Psoas muscle (tissue), 8 donors: ENCODE measurements around the gene LNPEP. TPM values are rescaled to one million over a fixed set of nuclear protein-coding genes. Genes with fewer than 3 reads are reported as not detected.

Experiments used
- ATAC-seq, 4 donors: fragments of 200-7000 bp; cut with Tn5 transposase; one replicate each; pipeline ENCODE4 v1.9.1; 2020; ENCODE audit warnings: moderate library complexity in 3 of 4, mild to moderate bottlenecking in 2 of 4
- DNase-seq, 2 donors: peaks; one replicate each; pipeline ENCODE4 v3.0.0-alpha.2; 2020
- H3K27ac ChIP-seq: fragments of 200-600 bp; one replicate; pipeline ENCODE4 v1.8.0; 2022
- H3K27me3 ChIP-seq, 3 donors: fragments of 200-600 bp in 1 of 3; one replicate each; pipeline versions ENCODE4 v1.6.1 to v1.8.0; 2013 to 2022; ENCODE audit warnings: low read length in 2 of 3, mild to moderate bottlenecking in 2 of 3, moderate library complexity in 1 of 3; ENCODE audit not compliant: insufficient read depth in 3 of 3
- H3K36me3 ChIP-seq, 2 donors: fragments of 200-600 bp in 1 of 2; one replicate each; pipeline versions ENCODE4 v1.6.1 to v1.8.0; 2013 to 2022; ENCODE audit warnings: low read depth in 1 of 2, mild to moderate bottlenecking in 1 of 2, moderate library complexity in 1 of 2; ENCODE audit not compliant: insufficient read depth in 1 of 2
- H3K4me1 ChIP-seq: fragments of 200-600 bp; one replicate; pipeline ENCODE4 v1.8.0; 2022
- H3K4me3 ChIP-seq: fragments of 200-600 bp; one replicate; pipeline ENCODE4 v1.8.0; 2022; ENCODE audit warnings: mild to moderate bottlenecking
- H3K9me3 ChIP-seq: fragments of 200-600 bp; one replicate; pipeline ENCODE4 v1.8.0; 2022
- WGBS, 3 donors: extraction: QIAGEN DNeasy Blood & Tissue Kit; methylation state at CpG; one replicate each; pipeline versions ENCODE4 v1.1.6 to v1.1.7; 2013; 5-methylcytosine and 5-hydroxymethylcytosine counted together
- intact Hi-C, 2 donors: fragments of 100-400 bp; cut with DNase I; formaldehyde crosslinking; loops; one replicate each; pipeline versions ENCODE4 v1.11.0 to v1.14.2; 2022
- polyA plus RNA-seq, 3 donors: library from polyadenylated mRNA; stranded (reverse); fragments of 200-250 nt; gene quantifications; one replicate each; pipeline ENCODE4 v1.2.3, GENCODE V29; 2013
- total RNA-seq, 4 donors: library from RNA; stranded (reverse); fragmentation: NEBNext Ultra II Directional in 2 of 4; extraction: Animal tissue kit (Norgen Biotek cat#: 25700) in 2 of 4; gene quantifications; one replicate each; pipeline versions ENCODE4 v1.2.1 to v1.2.4, GENCODE V29; 2021 to 2023
- TF ChIP-seq, protein P1 (sequence below): fragments of 200-600 bp; IDR thresholded peaks from one replicate; pipeline ENCODE4 v1.8.0; 2022; ENCODE audit warnings: antibody characterized with exemption
- donor health status: healthy with polysubstance abuse.
- donor health status: DM: no; HTN: no; CAD: no; lungs with moderate emphysema.
- donor health status: Bipolar disorder and iron deficiency.
- donor health status: healthy.
- donor health status: DM: yes; HTN: yes; CAD: no.
- donor health status: DM: no; HTN: no; CAD: no.
- donor health status: DM: no; HTN: no; CAD: no.
- donor health status: DM: yes; HTN: yes; CAD: no.

Gene LNPEP
- total and polyA plus RNA-seq, 7 donors = 4.1 to 62.8 (median 30.4) TPM

- peak in 2 of 4 donors; percentile 28 to 32 for ATAC-seq
- H3K27ac ChIP-seq = peak overlapping the region; percentile 25
Observed at GRCh38 chr5:96969366-96969765, 33.5 kb downstream of the LNPEP start.

DNA sequence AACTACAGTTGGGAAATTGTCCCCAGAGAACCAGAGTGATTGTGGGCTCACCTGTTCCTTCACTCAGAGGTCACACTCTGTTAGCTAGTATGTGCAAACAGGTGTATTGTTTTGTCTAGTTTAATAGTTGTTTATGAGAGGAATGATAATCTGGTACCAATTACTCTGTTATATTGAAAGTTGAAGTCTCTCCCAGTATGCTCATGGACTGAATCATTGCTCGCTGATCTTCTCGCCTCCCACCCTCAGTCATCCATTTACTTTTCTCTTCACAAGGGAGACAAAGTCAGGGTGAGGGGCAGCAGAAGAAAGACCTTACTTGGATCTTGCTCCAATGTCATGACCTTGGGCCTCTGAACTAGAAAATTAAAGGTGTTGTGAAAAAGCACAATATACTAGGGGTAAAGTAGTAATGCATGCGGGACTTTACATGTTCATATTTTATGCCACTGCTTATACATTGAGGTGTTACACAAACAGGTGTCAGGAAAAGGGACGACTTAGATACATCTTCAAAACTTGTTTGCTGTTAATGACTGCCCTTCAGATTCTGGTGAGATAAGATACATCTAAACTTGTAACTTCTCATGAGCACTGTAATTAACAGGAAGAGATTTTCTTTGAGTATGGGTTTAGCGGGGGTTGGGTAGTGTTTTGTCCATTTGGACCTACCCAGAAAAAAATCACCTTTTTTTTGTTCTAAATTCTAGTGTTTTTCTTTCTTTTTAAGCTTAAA lies 36.9 kb downstream of the LNPEP start:
- WGBS, 3 donors = 90 to 94% (median 93%) methylated on average over 5 of the region's 5 CpGs
- Histone ChIP-seq H3K27me3 (no peaks in the 10 kb centered on the region), H3K27ac (no peak overlapping the region), H3K4me1 (peaks cover 88% of the 10 kb centered on the region), H3K4me3 (no peak overlapping the region), H3K36me3 (no peaks in the 10 kb centered on the region), H3K9me3 (no peaks in the 10 kb centered on the region)
- TF ChIP-seq, protein P1, sequence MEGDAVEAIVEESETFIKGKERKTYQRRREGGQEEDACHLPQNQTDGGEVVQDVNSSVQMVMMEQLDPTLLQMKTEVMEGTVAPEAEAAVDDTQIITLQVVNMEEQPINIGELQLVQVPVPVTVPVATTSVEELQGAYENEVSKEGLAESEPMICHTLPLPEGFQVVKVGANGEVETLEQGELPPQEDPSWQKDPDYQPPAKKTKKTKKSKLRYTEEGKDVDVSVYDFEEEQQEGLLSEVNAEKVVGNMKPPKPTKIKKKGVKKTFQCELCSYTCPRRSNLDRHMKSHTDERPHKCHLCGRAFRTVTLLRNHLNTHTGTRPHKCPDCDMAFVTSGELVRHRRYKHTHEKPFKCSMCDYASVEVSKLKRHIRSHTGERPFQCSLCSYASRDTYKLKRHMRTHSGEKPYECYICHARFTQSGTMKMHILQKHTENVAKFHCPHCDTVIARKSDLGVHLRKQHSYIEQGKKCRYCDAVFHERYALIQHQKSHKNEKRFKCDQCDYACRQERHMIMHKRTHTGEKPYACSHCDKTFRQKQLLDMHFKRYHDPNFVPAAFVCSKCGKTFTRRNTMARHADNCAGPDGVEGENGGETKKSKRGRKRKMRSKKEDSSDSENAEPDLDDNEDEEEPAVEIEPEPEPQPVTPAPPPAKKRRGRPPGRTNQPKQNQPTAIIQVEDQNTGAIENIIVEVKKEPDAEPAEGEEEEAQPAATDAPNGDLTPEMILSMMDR = no peak
- ATAC-seq (peak in 1 of 4 donors; percentile 20), DNase-seq (no peak)
- intact Hi-C loops = no loop called here

More at GRCh38 chr5:96969366-96969765, 33.5 kb downstream of the LNPEP start:
- Histone ChIP-seq H3K36me3 (no peaks in the 10 kb centered on the region), H3K27me3 (no peaks in the 10 kb centered on the region), H3K4me1 (peaks cover 66% of the 10 kb centered on the region), H3K4me3 (no peak overlapping the region), H3K9me3 (no peaks in the 10 kb centered on the region)
- WGBS, 3 donors = 39 to 58% (median 43%) methylated on average over 2 of the region's 2 CpGs
- TF ChIP-seq, protein P1 = no peak
- DNase-seq = no peak
- intact Hi-C loops = no loop called here

GRCh38 chr5:96973532-96974401 lies 37.9 kb downstream of the LNPEP start:
- H3K27ac ChIP-seq = no peak overlapping the region
- H3K4me1 ChIP-seq = peaks cover 87% of the 10 kb centered on the region

DNA sequence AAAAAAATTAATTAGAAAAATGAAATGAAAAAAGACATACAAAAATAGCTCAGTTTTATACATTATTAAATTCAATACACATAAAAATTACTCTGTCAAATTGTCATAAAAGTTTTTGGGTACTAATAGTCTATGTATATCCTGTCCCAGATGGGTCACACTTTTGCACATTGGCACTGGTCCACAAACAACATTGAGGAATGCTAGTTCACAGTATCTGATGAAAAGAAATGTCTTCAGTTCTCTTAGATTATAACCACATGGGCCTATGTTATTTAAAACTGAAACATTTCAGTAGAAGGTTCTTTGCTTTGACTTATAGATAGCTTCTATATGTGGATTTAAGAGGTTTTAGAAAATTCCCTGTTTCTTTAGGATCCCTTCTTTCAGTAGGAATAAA lies 39.8 kb downstream of the LNPEP start:
- Histone ChIP-seq H3K27ac (no peak overlapping the region), H3K36me3 (peaks cover 0 to 15% of the 10 kb centered on the region in 2 donors), H3K9me3 (no peaks in the 10 kb centered on the region), H3K4me3 (no peak overlapping the region), H3K4me1 (peaks cover 73% of the 10 kb centered on the region), H3K27me3 (no peaks in the 10 kb centered on the region)
- TF ChIP-seq, protein P1 = no peak
- DNase-seq (no peak), ATAC-seq (no peak)
- intact Hi-C loops = no loop called here

More at GRCh38 chr5:96973532-96974401, 37.9 kb downstream of the LNPEP start:
- intact Hi-C loops = no loop called here
- no peaks in the 10 kb centered on the region for H3K9me3 ChIP-seq
- no peaks in the 10 kb centered on the region for H3K36me3 ChIP-seq
- no peak for ATAC-seq
- H3K4me3 ChIP-seq = no peak overlapping the region
- no peaks in the 10 kb centered on the region for H3K27me3 ChIP-seq
- DNase-seq = no peak
- 39 to 64% (median 50%) methylated on average over 2 of the region's 2 CpGs for WGBS, 3 donors
- TF ChIP-seq, protein P1 = no peak
